Stimulated activated CD4-positive, alpha-beta T cell treated with anti-CD3 and anti-CD28 coated beads, Interleukin-2, amount 100 ng/mL, for 48 hours (primary cell): Measurements from ENCODE around the gene HNRNPCL2.
"Not testable (repeated sequence)": the region's sequence is repeated elsewhere in the genome, so short reads cannot be mapped to it uniquely, and the experiment has no call there.

Source experiments
- DNase-seq, 2 donors: peaks; one replicate each; pipeline ENCODE4 v3.0.0-alpha.2; 2020

The HNRNPCL2 gene

GRCh38 chr1:13116754-13117153 lies at the start of gene HNRNPCL2:
Gene HNRNPCL2 (minus strand): TSS chr1:13116854. CDS start chr1:13116400, 454 bp downstream.
- DNase-seq = not testable (repeated sequence)

- not testable (repeated sequence) for DNase-seq
These were observed 48.9 kb upstream of the HNRNPCL2 start, which contains the start of gene HNRNPCL4 for GRCh38 chr1:13165531-13165930. Gene HNRNPCL4 (minus strand): TSS chr1:13165631. CDS start chr1:13165467, 164 bp downstream.

GRCh38 chr1:13155909-13156308 lies 39.3 kb upstream of the HNRNPCL2 start, which contains the start of gene PRAMEF26:
Gene PRAMEF26 (minus strand): TSS chr1:13156009. CDS start chr1:13153095, 2,914 bp downstream.
- not testable (repeated sequence) for DNase-seq

- not testable (repeated sequence) for DNase-seq
These were observed 46.2 kb downstream of the HNRNPCL2 start, which contains the start of gene PRAMEF25 for GRCh38 chr1:13070474-13070873. Gene PRAMEF25 (plus strand): TSS chr1:13070774. CDS start chr1:13073694, 2,920 bp downstream.
